ENCODE data around the gene C1orf159. TPM values are rescaled to one million over a fixed set of nuclear protein-coding genes. Genes with fewer than 3 reads are reported as not detected.

The C1orf159 gene
- total and polyA plus RNA-seq, 2 experiments from 2014 or later = 11.4 to 13.1 TPM

GRCh38 chr1:1151306-1151705 is 35.4 kb upstream of the C1orf159 start:
- Histone ChIP-seq H2AFZ (no peak overlapping the region), H3K9ac (no peak overlapping the region), H3K36me3 (ENCODE audit: low read depth) (no peaks in the 10 kb centered on the region), H3K79me2 (ENCODE audit: insufficient read depth) (no peaks in the 10 kb centered on the region), H3K9me3 (ENCODE audit: low read depth) (no peaks in the 10 kb centered on the region), H3K4me2 (ENCODE audit: unreplicated experiment) (no peak overlapping the region), H3F3A (ENCODE audit: insufficient read depth) (peaks cover 17% of the 10 kb centered on the region), H3K4me3 (no peak overlapping the region), H3K4me1 (ENCODE audit: insufficient read depth) (no peaks in the 10 kb centered on the region), H3K27ac (no peak overlapping the region), H3K27me3 (replicated peaks; ENCODE audit: insufficient read depth) (no peaks in the 10 kb centered on the region), H4K20me1 (ENCODE audit: insufficient read depth) (no peaks in the 10 kb centered on the region), H3K9me2 (ENCODE audit: insufficient read depth) (no peaks in the 10 kb centered on the region)
- in situ Hi-C loops (cut with MboI) = no loop called here
- DNase-seq = no peak
- 88 to 92% methylated on average over 20 to 21 of the region's 21 CpGs for WGBS, 2 experiments (ENCODE audit: low coverage in 1 of 2, low lambda C conversion rate in 2 of 2, missing lambda C conversion rate in 2 of 2)
- TF ChIP-seq EZH2phosphoT487 (IDR thresholded peaks at IDR 0.05; ENCODE audit: insufficient read depth, low read depth) (no peak), EZH2 (IDR thresholded peaks at IDR 0.05; ENCODE audit: insufficient read depth, poor library complexity, severe bottlenecking) (no peak)

- in situ Hi-C loops (cut with MboI) = no loop called here
- no peaks in the 10 kb centered on the region for H4K20me1 ChIP-seq (ENCODE audit: insufficient read depth)
These were observed 34.2 kb upstream of the C1orf159 start for GRCh38 chr1:1150100-1150499.

GRCh38 chr1:1149416-1149815 is 33.5 kb upstream of the C1orf159 start:
- Histone ChIP-seq H3F3A (ENCODE audit: insufficient read depth) (peaks cover 17% of the 10 kb centered on the region), H3K9me3 (ENCODE audit: low read depth) (no peaks in the 10 kb centered on the region), H3K27ac (no peak overlapping the region), H2AFZ (no peak overlapping the region), H3K79me2 (ENCODE audit: insufficient read depth) (no peaks in the 10 kb centered on the region), H4K20me1 (ENCODE audit: insufficient read depth) (no peaks in the 10 kb centered on the region), H3K27me3 (replicated peaks; ENCODE audit: insufficient read depth) (no peaks in the 10 kb centered on the region), H3K4me1 (ENCODE audit: insufficient read depth) (no peaks in the 10 kb centered on the region), H3K4me3 (no peak overlapping the region), H3K4me2 (ENCODE audit: unreplicated experiment) (no peak overlapping the region), H3K9me2 (ENCODE audit: insufficient read depth) (no peaks in the 10 kb centered on the region), H3K9ac (no peak overlapping the region), H3K36me3 (ENCODE audit: low read depth) (no peaks in the 10 kb centered on the region)
- no peak for DNase-seq
- in situ Hi-C loops (cut with MboI) = no loop called here
- no peak for TF ChIP-seq EZH2phosphoT487 (IDR thresholded peaks at IDR 0.05; ENCODE audit: insufficient read depth, low read depth)
- 58 to 64% methylated on average over 4 to 15 of the region's 15 CpGs for WGBS, 2 experiments (ENCODE audit: low coverage in 1 of 2, low lambda C conversion rate in 2 of 2, missing lambda C conversion rate in 2 of 2)

More at GRCh38 chr1:1150100-1150499, 34.2 kb upstream of the C1orf159 start:
- Histone ChIP-seq H3K9me3 (ENCODE audit: low read depth) (no peaks in the 10 kb centered on the region), H3K4me3 (no peak overlapping the region), H3K4me1 (ENCODE audit: insufficient read depth) (no peaks in the 10 kb centered on the region), H3F3A (ENCODE audit: insufficient read depth) (peaks cover 17% of the 10 kb centered on the region), H3K9ac (no peak overlapping the region), H3K79me2 (ENCODE audit: insufficient read depth) (no peaks in the 10 kb centered on the region), H3K27me3 (replicated peaks; ENCODE audit: insufficient read depth) (no peaks in the 10 kb centered on the region), H3K27ac (no peak overlapping the region), H3K9me2 (ENCODE audit: insufficient read depth) (no peaks in the 10 kb centered on the region), H3K36me3 (ENCODE audit: low read depth) (no peaks in the 10 kb centered on the region), H3K4me2 (ENCODE audit: unreplicated experiment) (no peak overlapping the region), H2AFZ (no peak overlapping the region)
- TF ChIP-seq EZH2phosphoT487 (IDR thresholded peaks at IDR 0.05; ENCODE audit: insufficient read depth, low read depth) = no peak
- no peak for TF ChIP-seq EZH2 (IDR thresholded peaks at IDR 0.05; ENCODE audit: insufficient read depth, poor library complexity, severe bottlenecking)
- DNase-seq = no peak
- 75 to 77% methylated on average over 12 of the region's 12 CpGs for WGBS, 2 experiments (ENCODE audit: low coverage in 1 of 2, low lambda C conversion rate in 2 of 2, missing lambda C conversion rate in 2 of 2)

GRCh38 chr1:1148569-1148968 is 32.7 kb upstream of the C1orf159 start:
- Histone ChIP-seq H3K4me1 (ENCODE audit: insufficient read depth) (no peaks in the 10 kb centered on the region), H3K4me2 (ENCODE audit: unreplicated experiment) (no peak overlapping the region), H3K9ac (no peak overlapping the region), H3K27me3 (replicated peaks; ENCODE audit: insufficient read depth) (no peaks in the 10 kb centered on the region), H3K9me2 (ENCODE audit: insufficient read depth) (no peaks in the 10 kb centered on the region), H3K27ac (no peak overlapping the region), H3K36me3 (ENCODE audit: low read depth) (no peaks in the 10 kb centered on the region), H3K4me3 (no peak overlapping the region), H3K9me3 (ENCODE audit: low read depth) (no peaks in the 10 kb centered on the region), H3F3A (ENCODE audit: insufficient read depth) (peaks cover 11% of the 10 kb centered on the region), H4K20me1 (ENCODE audit: insufficient read depth) (no peaks in the 10 kb centered on the region), H3K79me2 (ENCODE audit: insufficient read depth) (no peaks in the 10 kb centered on the region), H2AFZ (no peak overlapping the region)
- 70 to 74% methylated on average over 23 to 24 of the region's 24 CpGs for WGBS, 2 experiments (ENCODE audit: low coverage in 1 of 2, low lambda C conversion rate in 2 of 2, missing lambda C conversion rate in 2 of 2)
- TF ChIP-seq EZH2 (IDR thresholded peaks at IDR 0.05; ENCODE audit: insufficient read depth, poor library complexity, severe bottlenecking) = no peak
- no peak for TF ChIP-seq EZH2phosphoT487 (IDR thresholded peaks at IDR 0.05; ENCODE audit: insufficient read depth, low read depth)
- in situ Hi-C loops (cut with MboI) = no loop called here
- DNase-seq = no peak

- Histone ChIP-seq H3K79me2 (ENCODE audit: insufficient read depth) (no peaks in the 10 kb centered on the region), H3K27ac (no peak overlapping the region), H3K4me3 (no peak overlapping the region), H3K4me2 (ENCODE audit: unreplicated experiment) (no peak overlapping the region), H3K9me3 (ENCODE audit: low read depth) (no peaks in the 10 kb centered on the region), H3K36me3 (ENCODE audit: low read depth) (no peaks in the 10 kb centered on the region), H4K20me1 (ENCODE audit: insufficient read depth) (no peaks in the 10 kb centered on the region), H2AFZ (no peak overlapping the region), H3K9me2 (ENCODE audit: insufficient read depth) (no peaks in the 10 kb centered on the region), H3K4me1 (ENCODE audit: insufficient read depth) (no peaks in the 10 kb centered on the region), H3F3A (ENCODE audit: insufficient read depth) (peaks cover 11% of the 10 kb centered on the region), H3K27me3 (replicated peaks; ENCODE audit: insufficient read depth) (no peaks in the 10 kb centered on the region), H3K9ac (no peak overlapping the region)
- in situ Hi-C loops (cut with MboI) = no loop called here
- no peak for DNase-seq
- WGBS, 2 experiments (ENCODE audit: low coverage in 1 of 2, low lambda C conversion rate in 2 of 2, missing lambda C conversion rate in 2 of 2) = 61 to 66% methylated on average over 13 of the region's 13 CpGs
- TF ChIP-seq EZH2phosphoT487 (IDR thresholded peaks at IDR 0.05; ENCODE audit: insufficient read depth, low read depth) = no peak
- TF ChIP-seq EZH2 (IDR thresholded peaks at IDR 0.05; ENCODE audit: insufficient read depth, poor library complexity, severe bottlenecking) = no peak
These were observed 32.2 kb upstream of the C1orf159 start for GRCh38 chr1:1148061-1148460.
